ENCODE results near the gene NCMAP. TPM values are rescaled to one million over a fixed set of nuclear protein-coding genes. Genes with fewer than 3 reads are reported as not detected.

NCMAP gene
- total and polyA plus RNA-seq, 2 of the 4 experiments (the other 2 are of a cell fraction), result not detected

DNA sequence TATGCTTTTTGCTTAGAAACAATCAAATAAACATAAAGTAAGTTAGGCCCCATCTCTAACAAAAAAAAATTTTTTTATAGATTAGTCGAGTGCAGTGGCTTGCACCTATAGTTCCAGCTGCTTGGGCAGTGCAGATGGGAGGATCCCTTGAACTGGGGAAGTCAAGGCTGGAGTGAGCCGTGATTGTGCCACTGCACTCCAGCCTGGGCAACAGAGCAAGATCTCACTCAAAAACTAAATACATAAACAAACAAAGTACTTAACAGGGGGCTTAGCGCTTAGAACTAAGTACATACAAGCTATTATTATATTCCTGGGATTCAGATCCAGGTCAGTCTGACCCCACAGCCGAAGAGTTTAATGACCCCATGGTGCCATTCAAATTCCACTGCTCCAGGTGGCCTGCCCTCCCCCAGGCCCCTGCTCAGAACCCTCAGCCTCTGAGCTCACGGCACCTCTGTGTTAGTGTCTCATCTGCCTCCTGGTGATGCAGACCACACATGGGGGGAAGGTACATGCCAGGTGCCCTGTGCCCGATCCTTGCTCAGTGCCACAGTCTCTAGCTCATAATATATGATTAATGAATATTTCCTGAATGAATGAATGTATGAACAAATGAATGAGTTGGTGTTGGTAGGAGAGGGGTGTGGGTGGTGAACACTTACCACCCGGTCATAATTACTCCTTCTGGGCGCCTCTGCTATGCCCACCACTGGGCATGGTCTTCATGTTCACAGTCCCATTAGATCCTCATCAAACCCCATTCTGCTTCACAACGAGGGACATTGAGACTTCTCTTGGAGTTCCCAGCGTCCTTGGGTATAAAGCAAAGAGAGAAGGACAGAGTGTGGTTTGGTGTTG lies 14.6 kb downstream of the NCMAP start (continued):
- TF ChIP-seq RCOR1 (IDR thresholded peaks at IDR 0.05; ENCODE audit: insufficient replicate concordance, low read length), result no peak

DNA sequence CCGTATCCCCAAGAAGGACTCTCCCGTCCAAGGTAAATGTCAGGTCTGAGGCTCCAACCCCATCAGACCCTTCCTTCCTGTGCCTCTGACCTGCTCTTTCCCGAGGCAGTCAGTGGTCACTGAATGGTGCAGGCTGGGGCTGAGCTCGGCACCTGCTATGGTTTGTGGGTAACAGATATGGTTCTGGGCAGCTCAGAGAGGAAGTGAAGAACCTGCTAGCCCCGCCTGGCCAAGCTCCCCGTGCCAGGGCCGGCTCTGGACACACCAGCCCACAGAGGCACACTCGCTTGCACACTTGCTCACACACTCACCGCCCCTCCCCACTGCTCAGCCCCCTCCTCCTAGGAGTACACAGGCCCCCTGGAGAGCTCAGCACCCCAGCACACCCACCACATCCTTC lies 16.4 kb downstream of the NCMAP start:
- no peak overlapping the region for H2AK5ac ChIP-seq (ENCODE audit: low read depth, low read length)
- H3K27me3 ChIP-seq (ENCODE audit: control insufficient read depth, insufficient read depth, low read length), result peaks cover 6% of the 10 kb centered on the region
- H2BK15ac ChIP-seq (ENCODE audit: low read depth, low read length), result no peak overlapping the region
- no peak overlapping the region for H3K4ac ChIP-seq (ENCODE audit: low read depth, low read length)
- H3K4me3 ChIP-seq (ENCODE audit: insufficient read depth, low read depth, low read length), result no peak overlapping the region
- TF ChIP-seq SMC3 (IDR thresholded peaks at IDR 0.05; ENCODE audit: low read depth, low read length) (no peak), FOS (IDR thresholded peaks at IDR 0.05; ENCODE audit: low read depth, low read length) (no peak)
- H2BK120ac ChIP-seq (ENCODE audit: low read depth, low read length), result no peak overlapping the region
- no peak overlapping the region for H2BK5ac ChIP-seq (ENCODE audit: low read depth, low read length, poor library complexity, severe bottlenecking)
- H3K79me1 ChIP-seq (ENCODE audit: low read depth in 1 of 2, low read length in 2 of 2), result no peaks in the 10 kb centered on the region
- intact Hi-C loops (cut with micrococcal nuclease) (no loop called here), dilution Hi-C loops (cut with HindIII; ENCODE audit: low sequenced_read_pairs, unreplicated experiment) (no loop called here), in situ Hi-C loops (cut with MboI; ENCODE audit: low sequenced_read_pairs) (no loop called here)
- no peak overlapping the region for H3K27ac ChIP-seq (ENCODE audit: insufficient read depth, low read length)
- no peaks in the 10 kb centered on the region for H3K9me1 ChIP-seq (ENCODE audit: insufficient read depth, low read length)
- H3K4me2 ChIP-seq (ENCODE audit: low read depth, low read length), result no peak overlapping the region
- H3K4me1 ChIP-seq (ENCODE audit: control insufficient read depth, insufficient read depth, low read length), result no peaks in the 10 kb centered on the region
- BruUV-seq (replicated peaks), result no TSS peak
- no peaks in the 10 kb centered on the region for H3K36me3 ChIP-seq (ENCODE audit: control insufficient read depth, insufficient read depth, low read length)
- H3K9me3 ChIP-seq (ENCODE audit: control insufficient read depth, insufficient read depth, low read length), result no peaks in the 10 kb centered on the region
- no peak overlapping the region for H3K18ac ChIP-seq (ENCODE audit: low read depth, low read length)
- H4K91ac ChIP-seq (ENCODE audit: insufficient read depth, low read depth, low read length), result no peak overlapping the region
- no peak overlapping the region for H3K14ac ChIP-seq (replicated peaks; ENCODE audit: low read depth, low read length)
- no peaks in the 10 kb centered on the region for H4K20me1 ChIP-seq (ENCODE audit: insufficient read depth, low read length)
- no peak overlapping the region for H3K9ac ChIP-seq (ENCODE audit: low read depth, low read length)
- no peak overlapping the region for H3K23ac ChIP-seq (ENCODE audit: low read depth, low read length)
- WGBS, 2 experiments (ENCODE audit: extremely low coverage in 2 of 2, insufficient read length in 1 of 2), result no CpG with 5 or more reads among the region's 9 CpGs
- no peak overlapping the region for H3K56ac ChIP-seq (ENCODE audit: extremely low read depth, insufficient read depth, low read length)
- no peak overlapping the region for H4K5ac ChIP-seq (ENCODE audit: low read depth, low read length)
- no peak overlapping the region for H4K8ac ChIP-seq (ENCODE audit: low read depth in 2 of 2, low read length in 2 of 2)
- H2BK20ac ChIP-seq (ENCODE audit: low read depth, low read length), result no peak overlapping the region
- ATAC-seq (ENCODE audit: low read depth), result no peak
- ChIA-PET POLR2A (ENCODE audit: unreplicated experiment) (no interaction called here), CTCF (no interaction called here)
- no peak for DNase-seq
- no peak overlapping the region for H2AFZ ChIP-seq (replicated peaks; ENCODE audit: low read length, poor library complexity)
- H2AK9ac ChIP-seq (replicated peaks; ENCODE audit: low read depth, low read length, poor library complexity), result no peak overlapping the region
